IMR-90 (cell line): ENCODE data around the gene KIF13A. TPM values are rescaled to one million over a fixed set of nuclear protein-coding genes. Genes with fewer than 3 reads are reported as not detected.
A peak's percentile ranks its signal among the peaks of the same experiment; 100 is the strongest.

Source experiments
- ATAC-seq: fragments of 200-7000 bp; cut with Tn5 transposase; 2 replicates; pipeline ENCODE4 v1.9.1; 2020; ENCODE audit warnings: low read depth, mild to moderate bottlenecking, moderate library complexity
- BruUV-seq: library from RNA; stranded (reverse); fragments of 400-500 nt; replicated peaks from 2 replicates; lab custom pipeline; 2021; lab: Mats Ljungman, UMichigan
- CTCF ChIA-PET: fragments of 300-600 bp; formaldehyde crosslinking; extraction: SDS; loops from one replicate; lab custom pipeline; 2021; ENCODE audit warnings: antibody characterized with exemption; lab: Yijun Ruan, JAX
- POLR2A ChIA-PET: fragments of 300-600 bp; sonication (Branson Sonifier 250); formaldehyde crosslinking; loops from one replicate; lab custom pipeline; 2022; ENCODE audit warnings: antibody characterized with exemption; ENCODE audit not compliant: unreplicated experiment; lab: Charles Lee
- DNase-seq: peaks from one replicate; pipeline ENCODE4 v3.0.0; 2013
- H2AFZ ChIP-seq: replicated peaks from 2 replicates; pipeline ENCODE3; 2013; ENCODE audit warnings: low read length, mild to moderate bottlenecking; ENCODE audit not compliant: poor library complexity
- H2AK5ac ChIP-seq: 2 replicates; pipeline ENCODE4 v1.6.1; 2013; ENCODE audit warnings: low read depth, low read length, inconsistent platforms
- H2AK9ac ChIP-seq: replicated peaks from 2 replicates; pipeline ENCODE3; 2013; ENCODE audit warnings: mild to moderate bottlenecking, low read depth, low read length, moderate library complexity; ENCODE audit not compliant: poor library complexity
- H2BK120ac ChIP-seq: 2 replicates; pipeline ENCODE4 v1.6.1; 2013; ENCODE audit warnings: low read depth, low read length, inconsistent platforms
- H2BK15ac ChIP-seq: 3 replicates; pipeline ENCODE4 v1.6.1; 2013; ENCODE audit warnings: low read depth, low read length, inconsistent platforms
- H2BK20ac ChIP-seq: 2 replicates; pipeline ENCODE4 v1.6.1; 2013; ENCODE audit warnings: low read depth, mild to moderate bottlenecking, inconsistent platforms, low read length, moderate library complexity
- H2BK5ac ChIP-seq: 2 replicates; pipeline ENCODE4 v1.6.1; 2013; ENCODE audit warnings: mild to moderate bottlenecking, low read depth, low read length, inconsistent platforms; ENCODE audit not compliant: poor library complexity, severe bottlenecking
- H3K14ac ChIP-seq: replicated peaks from 2 replicates; pipeline ENCODE4 v1.6.1; 2013; ENCODE audit warnings: low read depth, low read length, inconsistent platforms
- H3K18ac ChIP-seq: 2 replicates; pipeline ENCODE4 v1.6.1; 2013; ENCODE audit warnings: low read depth, low read length, control low read depth
- H3K23ac ChIP-seq: 2 replicates; pipeline ENCODE4 v1.6.1; 2013; ENCODE audit warnings: low read depth, low read length, inconsistent platforms
- H3K27ac ChIP-seq: 2 replicates; pipeline ENCODE4 v1.5.1; 2013; ENCODE audit warnings: mild to moderate bottlenecking, control low read depth, low read length; ENCODE audit not compliant: insufficient read depth
- H3K27me3 ChIP-seq: 2 replicates; pipeline ENCODE4 v1.6.1; 2013; ENCODE audit warnings: low read length; ENCODE audit not compliant: control insufficient read depth, insufficient read depth
- H3K36me3 ChIP-seq: 2 replicates; pipeline ENCODE4 v1.6.1; 2013; ENCODE audit warnings: low read length, mixed read lengths; ENCODE audit not compliant: control insufficient read depth, insufficient read depth
- H3K4ac ChIP-seq: 2 replicates; pipeline ENCODE4 v1.6.1; 2013; ENCODE audit warnings: low read depth, low read length, inconsistent platforms
- H3K4me1 ChIP-seq: 2 replicates; pipeline ENCODE4 v1.6.1; 2013; ENCODE audit warnings: low read length, mixed read lengths; ENCODE audit not compliant: control insufficient read depth, insufficient read depth
- H3K4me2 ChIP-seq: 2 replicates; pipeline ENCODE4 v1.6.1; 2013; ENCODE audit warnings: low read depth, mild to moderate bottlenecking, control low read depth, low read length, moderate library complexity
- H3K4me3 ChIP-seq: 2 replicates; pipeline ENCODE4 v1.5.1; 2013; ENCODE audit warnings: low read depth, mild to moderate bottlenecking, control low read depth, low read length, moderate library complexity; ENCODE audit not compliant: insufficient read depth
- H3K56ac ChIP-seq: 2 replicates; pipeline ENCODE4 v1.6.1; 2013; ENCODE audit warnings: low read length, inconsistent platforms; ENCODE audit not compliant: insufficient read depth; ENCODE audit errors: extremely low read depth
- H3K79me1 ChIP-seq, 2 experiments: 2 replicates each; pipeline ENCODE4 v1.6.1; 2013; ENCODE audit warnings: low read length in 2 of 2, inconsistent platforms in 1 of 2, low read depth in 1 of 2
- H3K9ac ChIP-seq: 2 replicates; pipeline ENCODE4 v1.6.1; 2013; ENCODE audit warnings: low read depth, low read length, control low read depth
- H3K9me1 ChIP-seq: 2 replicates; pipeline ENCODE4 v1.6.1; 2013; ENCODE audit warnings: low read length, inconsistent platforms; ENCODE audit not compliant: insufficient read depth
- H3K9me3 ChIP-seq: 2 replicates; pipeline ENCODE4 v1.6.1; 2013; ENCODE audit warnings: low read length; ENCODE audit not compliant: control insufficient read depth, insufficient read depth
- H4K20me1 ChIP-seq: 2 replicates; pipeline ENCODE4 v1.6.1; 2013; ENCODE audit warnings: low read length, inconsistent platforms; ENCODE audit not compliant: insufficient read depth
- H4K5ac ChIP-seq: 2 replicates; pipeline ENCODE4 v1.6.1; 2013; ENCODE audit warnings: mild to moderate bottlenecking, low read depth, low read length, control low read depth
- H4K8ac ChIP-seq, 2 experiments: 2 replicates each; pipeline ENCODE4 v1.6.1; 2013; ENCODE audit warnings: low read depth in 2 of 2, low read length in 2 of 2, control low read depth in 1 of 2, inconsistent platforms in 1 of 2
- H4K91ac ChIP-seq: 2 replicates; pipeline ENCODE4 v1.6.1; 2013; ENCODE audit warnings: low read depth, low read length, inconsistent platforms; ENCODE audit not compliant: insufficient read depth
- BHLHE40 ChIP-seq: fragments of 150-350 bp; IDR thresholded peaks from 2 replicates; pipeline ENCODE4 v1.6.1; 2016; ENCODE audit warnings: mild to moderate bottlenecking, low read depth, low read length
- CEBPB ChIP-seq: IDR thresholded peaks from 2 replicates; pipeline ENCODE4 v1.6.1; 2012; ENCODE audit warnings: low read depth, low read length, improper control_type of control experiment
- FOS ChIP-seq: fragments of 150-350 bp; IDR thresholded peaks from 2 replicates; pipeline ENCODE4 v1.6.1; 2016; ENCODE audit warnings: low read depth, low read length
- MAZ ChIP-seq: IDR thresholded peaks from 2 replicates; pipeline ENCODE4 v1.6.1; 2012; ENCODE audit warnings: low read depth, mild to moderate bottlenecking, low read length, improper control_type of control experiment, moderate library complexity, borderline replicate concordance
- MXI1 ChIP-seq: IDR thresholded peaks from 2 replicates; pipeline ENCODE4 v1.6.1; 2012; ENCODE audit warnings: low read depth, mild to moderate bottlenecking, low read length, moderate library complexity, borderline replicate concordance
- NFE2L2 ChIP-seq: fragments of 150-350 bp; IDR thresholded peaks from 2 replicates; pipeline ENCODE4 v1.6.1; 2016; ENCODE audit warnings: low read depth, mild to moderate bottlenecking, low read length
- POLR2A ChIP-seq: IDR thresholded peaks from 2 replicates; pipeline ENCODE4 v1.6.1; 2012; ENCODE audit warnings: mild to moderate bottlenecking, low read depth, low read length
- RAD21 ChIP-seq: IDR thresholded peaks from 2 replicates; pipeline ENCODE4 v1.6.1; 2012; ENCODE audit warnings: low read length, improper control_type of control experiment
- RCOR1 ChIP-seq: IDR thresholded peaks from 2 replicates; pipeline ENCODE4 v1.6.1; 2012; ENCODE audit warnings: mild to moderate bottlenecking, low read length, improper control_type of control experiment; ENCODE audit not compliant: insufficient replicate concordance
- dilution Hi-C: fragments of 300-500 bp; cut with HindIII; formaldehyde crosslinking; loops from one replicate; pipeline ENCODE4 v1.14.3; 2018; ENCODE audit warnings: low sequenced_read_pairs; ENCODE audit not compliant: unreplicated experiment
- in situ Hi-C: fragments of 300-500 bp; cut with MboI; formaldehyde crosslinking; loops from 3 replicates; pipeline ENCODE4 v1.14.3; 2019; ENCODE audit warnings: low sequenced_read_pairs, inconsistent platforms, mixed read lengths
- intact Hi-C: fragments of 100-400 bp; cut with micrococcal nuclease; formaldehyde crosslinking; loops from 2 replicates; pipeline ENCODE4 v1.10.0; 2022
- polyA plus RNA-seq, 3 experiments: library from polyadenylated mRNA; depleted of rRNA; stranded (reverse); fragments of >200 nt; gene quantifications; 2 replicates each; pipeline ENCODE4 v1.2.3, GENCODE V29; 2012; ENCODE audit warnings: low replicate concordance in 1 of 3
- total RNA-seq: library from RNA; depleted of rRNA; stranded (reverse); fragments of >200 nt; gene quantifications from 2 replicates; pipeline ENCODE4 v1.2.3, GENCODE V29; 2012
- TF ChIP-seq, protein P1 (sequence below): fragments of 150-350 bp; IDR thresholded peaks from 2 replicates; pipeline ENCODE4 v1.6.1; 2016; ENCODE audit warnings: low read depth, mild to moderate bottlenecking, low read length, moderate library complexity, borderline replicate concordance
- TF ChIP-seq, protein P2 (sequence below): conservative IDR thresholded peaks from 2 replicates; pipeline ENCODE4 v1.5.1; 2012; ENCODE audit warnings: mild to moderate bottlenecking, low read depth, low read length, improper control_type of control experiment

The KIF13A gene
- total and polyA plus RNA-seq, 2 of the 4 experiments (the other 2 are of a cell fraction), result 23.3 to 51.8 TPM

DNA sequence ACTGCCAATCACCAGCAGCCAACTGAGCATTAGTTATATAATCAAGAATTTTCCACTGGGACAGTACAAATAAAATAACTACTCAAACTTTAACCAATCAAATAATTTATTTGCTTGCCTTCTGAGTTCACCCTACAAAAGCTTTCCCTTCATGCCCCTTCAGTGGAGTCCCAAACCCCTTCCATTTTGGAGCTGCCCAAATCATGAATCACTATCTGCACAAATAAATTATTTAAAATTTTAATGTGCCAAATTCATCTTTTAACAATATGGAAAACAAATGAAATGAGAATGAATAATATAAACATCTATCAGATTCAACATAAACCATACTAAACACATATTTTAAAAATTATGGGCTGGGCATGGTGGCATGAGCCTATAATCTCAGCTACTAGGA, 85.9 kb downstream of the KIF13A start:
- Histone ChIP-seq H4K20me1 (no peaks in the 10 kb centered on the region; the same call in 1 of the 2 replicates), H3K9me1 (peaks cover 6% of the 10 kb centered on the region; the same call in 1 of the 2 replicates), H3K9me3 (peaks cover 4% of the 10 kb centered on the region; the same call in 1 of the 2 replicates), H2BK120ac (no peak overlapping the region), H2BK20ac (no peak overlapping the region), H2BK15ac (no peak overlapping the region), H3K79me1 (peaks cover 26 to 66% of the 10 kb centered on the region in 2 experiments), H3K36me3 (peaks cover 3% of the 10 kb centered on the region; the same call in 1 of the 2 replicates), H3K4ac (no peak overlapping the region), H3K14ac (0 out of 2 replicates have a peak overlapping the region, but pooled peaks have one; percentile 2), H2AK9ac (no peak overlapping the region), H2AK5ac (no peak overlapping the region), H3K18ac (no peak overlapping the region), H3K23ac (no peak overlapping the region), H3K27ac (no peak overlapping the region), H4K5ac (no peak overlapping the region), H2BK5ac (no peak overlapping the region), H3K9ac (no peak overlapping the region), H2AFZ (no peak overlapping the region), H3K4me1 (peaks cover 11% of the 10 kb centered on the region), H3K27me3 (no peaks in the 10 kb centered on the region), H4K8ac (no peak overlapping the region), H3K56ac (no peak overlapping the region), H3K4me3 (no peak overlapping the region), H4K91ac (no peak overlapping the region), H3K4me2 (no peak overlapping the region)
- ChIA-PET POLR2A (no interaction called here), CTCF (interaction anchor here (0.9 kb wide), 1 partner anchor 59 kb away, joined by 3 read pairs; no protein-coding TSS in a partner anchor)
- ATAC-seq, result no peak
- intact Hi-C loops (no loop called here), dilution Hi-C loops (no loop called here), in situ Hi-C loops (no loop called here)
- TF ChIP-seq MXI1 (no peak), RAD21 (no peak), BHLHE40 (no peak), RCOR1 (no peak), POLR2A (no peak), MAZ (no peak), FOS (no peak), CEBPB (no peak), NFE2L2 (no peak)
- TF ChIP-seq, protein P1, sequence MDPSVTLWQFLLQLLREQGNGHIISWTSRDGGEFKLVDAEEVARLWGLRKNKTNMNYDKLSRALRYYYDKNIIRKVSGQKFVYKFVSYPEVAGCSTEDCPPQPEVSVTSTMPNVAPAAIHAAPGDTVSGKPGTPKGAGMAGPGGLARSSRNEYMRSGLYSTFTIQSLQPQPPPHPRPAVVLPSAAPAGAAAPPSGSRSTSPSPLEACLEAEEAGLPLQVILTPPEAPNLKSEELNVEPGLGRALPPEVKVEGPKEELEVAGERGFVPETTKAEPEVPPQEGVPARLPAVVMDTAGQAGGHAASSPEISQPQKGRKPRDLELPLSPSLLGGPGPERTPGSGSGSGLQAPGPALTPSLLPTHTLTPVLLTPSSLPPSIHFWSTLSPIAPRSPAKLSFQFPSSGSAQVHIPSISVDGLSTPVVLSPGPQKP, result no peak
- TF ChIP-seq, protein P2, sequence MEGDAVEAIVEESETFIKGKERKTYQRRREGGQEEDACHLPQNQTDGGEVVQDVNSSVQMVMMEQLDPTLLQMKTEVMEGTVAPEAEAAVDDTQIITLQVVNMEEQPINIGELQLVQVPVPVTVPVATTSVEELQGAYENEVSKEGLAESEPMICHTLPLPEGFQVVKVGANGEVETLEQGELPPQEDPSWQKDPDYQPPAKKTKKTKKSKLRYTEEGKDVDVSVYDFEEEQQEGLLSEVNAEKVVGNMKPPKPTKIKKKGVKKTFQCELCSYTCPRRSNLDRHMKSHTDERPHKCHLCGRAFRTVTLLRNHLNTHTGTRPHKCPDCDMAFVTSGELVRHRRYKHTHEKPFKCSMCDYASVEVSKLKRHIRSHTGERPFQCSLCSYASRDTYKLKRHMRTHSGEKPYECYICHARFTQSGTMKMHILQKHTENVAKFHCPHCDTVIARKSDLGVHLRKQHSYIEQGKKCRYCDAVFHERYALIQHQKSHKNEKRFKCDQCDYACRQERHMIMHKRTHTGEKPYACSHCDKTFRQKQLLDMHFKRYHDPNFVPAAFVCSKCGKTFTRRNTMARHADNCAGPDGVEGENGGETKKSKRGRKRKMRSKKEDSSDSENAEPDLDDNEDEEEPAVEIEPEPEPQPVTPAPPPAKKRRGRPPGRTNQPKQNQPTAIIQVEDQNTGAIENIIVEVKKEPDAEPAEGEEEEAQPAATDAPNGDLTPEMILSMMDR, result no peak
- BruUV-seq, result no TSS peak
- DNase-seq, result no peak
